HepG2 (cell line): ENCODE measurements around the gene ARHGEF38. TPM values are rescaled to one million over a fixed set of nuclear protein-coding genes. Genes with fewer than 3 reads are reported as not detected.

ENCODE experiments used
- ASH2L ChIP-seq: fragments of 300-600, 200-600 bp; sonication (generic); IDR thresholded peaks from 2 replicates; pipeline ENCODE4 v1.7.0; 2017; ENCODE audit warnings: low read depth, mild to moderate bottlenecking, moderate library complexity, mixed read lengths, low read length; ENCODE audit not compliant: insufficient read length
- ERF ChIP-seq: IDR thresholded peaks from 2 replicates; pipeline ENCODE4 v1.6.1; 2018; ENCODE audit warnings: missing biosample characterization, missing genetic modification reagents
- IRX3 ChIP-seq: sonication (generic); formaldehyde crosslinking; IDR thresholded peaks from 2 replicates; pipeline ENCODE4 v1.8.1; 2023; ENCODE audit warnings: mild to moderate bottlenecking, low read depth, missing genetic modification reagents, borderline replicate concordance
- JDP2 ChIP-seq: sonication (generic); formaldehyde crosslinking; IDR thresholded peaks from 2 replicates; pipeline ENCODE4 v1.8.1; 2022; ENCODE audit warnings: missing genetic modification reagents, borderline replicate concordance
- KAT2B ChIP-seq: fragments of 150-350 bp; IDR thresholded peaks from 2 replicates; pipeline ENCODE4 v1.6.1; 2014; ENCODE audit warnings: low read depth, low read length, borderline replicate concordance
- KDM5B ChIP-seq: sonication (generic); formaldehyde crosslinking; IDR thresholded peaks from 2 replicates; pipeline ENCODE4 v1.4.0; 2020; ENCODE audit warnings: missing genetic modification reagents, mild to moderate bottlenecking, borderline replicate concordance
- MED13 ChIP-seq: sonication (generic); formaldehyde crosslinking; IDR thresholded peaks from 2 replicates; pipeline ENCODE4 v1.5.0; 2020; ENCODE audit warnings: missing genetic modification reagents
- MEIS1 ChIP-seq: sonication (generic); formaldehyde crosslinking; IDR thresholded peaks from 2 replicates; pipeline ENCODE4 v1.9.0; 2021; ENCODE audit warnings: mild to moderate bottlenecking, missing genetic modification reagents, moderate library complexity, borderline replicate concordance
- NFKB2 ChIP-seq: sonication (generic); formaldehyde crosslinking; IDR thresholded peaks from 2 replicates; pipeline ENCODE4 v1.4.0; 2020; ENCODE audit warnings: missing genetic modification reagents, borderline replicate concordance
- POLR2A ChIP-seq, 2 experiments: IDR thresholded peaks; 2 replicates each; pipeline ENCODE4 v1.6.1; 2011; ENCODE audit warnings: low read depth in 2 of 2, low read length in 2 of 2, mild to moderate bottlenecking in 1 of 2, moderate library complexity in 1 of 2; ENCODE audit not compliant: insufficient read depth in 1 of 2
- RBFOX2 ChIP-seq: fragments of 200-400 bp; formaldehyde crosslinking; IDR thresholded peaks from 2 replicates; pipeline ENCODE4 v1.6.1; 2017; ENCODE audit warnings: low read depth, mild to moderate bottlenecking, low read length
- SALL1 ChIP-seq: sonication (generic); formaldehyde crosslinking; IDR thresholded peaks from 2 replicates; pipeline ENCODE4 v1.8.0; 2022; ENCODE audit warnings: mild to moderate bottlenecking, missing genetic modification reagents
- SALL2 ChIP-seq: sonication (generic); formaldehyde crosslinking; IDR thresholded peaks from 2 replicates; pipeline ENCODE4 v1.8.1; 2023; ENCODE audit warnings: mild to moderate bottlenecking, missing genetic modification reagents, inconsistent platforms
- ZNF678 ChIP-seq: sonication (generic); formaldehyde crosslinking; IDR thresholded peaks from 2 replicates; pipeline ENCODE4 v1.4.0; 2020; ENCODE audit warnings: mild to moderate bottlenecking, missing genetic modification reagents
- ZNF709 ChIP-seq: sonication (generic); formaldehyde crosslinking; IDR thresholded peaks from 2 replicates; pipeline ENCODE4 v1.5.0; 2020; ENCODE audit warnings: mild to moderate bottlenecking, missing genetic modification reagents
- polyA plus RNA-seq, 8 experiments: library from polyadenylated mRNA; depleted of rRNA in 3 of 8; stranded (reverse) in 7 of 8; unstranded in 1 of 8; fragments of >200 nt; fragmentation: Illumina TruSeq in 4 of 8; extraction: Trizol in 4 of 8; gene quantifications; 2 replicates each; pipeline versions ENCODE4 v1.2.1 to v1.2.3, GENCODE V29; 2011 to 2016; ENCODE audit warnings: low read depth in 4 of 8, missing spikeins in 1 of 8, mixed read lengths in 1 of 8; ENCODE audit not compliant: insufficient read depth in 1 of 8
- total RNA-seq, 5 experiments: library from RNA; depleted of rRNA; stranded (reverse); fragments of >200 nt; fragmentation: Illumina TruSeq; extraction: Trizol; gene quantifications; 2 replicates each; pipeline ENCODE4 v1.2.3, GENCODE V29; 2016; ENCODE audit warnings: low read depth in 1 of 5
- TF ChIP-seq, protein P1 (sequence below): sonication (generic); formaldehyde crosslinking; IDR thresholded peaks from 2 replicates; pipeline ENCODE4 v1.4.0; 2020; ENCODE audit warnings: missing genetic modification reagents
- TF ChIP-seq, protein P2 (sequence below): IDR thresholded peaks from 2 replicates; pipeline ENCODE4 v1.6.1; 2016; ENCODE audit warnings: missing genetic modification reagents, missing compliant biosample characterization
- TF ChIP-seq, protein P3 (sequence below): sonication (generic); formaldehyde crosslinking; IDR thresholded peaks from 2 replicates; pipeline ENCODE4 v1.8.0; 2022; ENCODE audit warnings: missing genetic modification reagents, mild to moderate bottlenecking, moderate library complexity, borderline replicate concordance
- TF ChIP-seq, protein P4 (sequence below): sonication (generic); formaldehyde crosslinking; IDR thresholded peaks from 2 replicates; pipeline ENCODE4 v1.5.1; 2020; ENCODE audit warnings: missing genetic modification reagents, mild to moderate bottlenecking, borderline replicate concordance
- TF ChIP-seq, protein P5 (sequence below): sonication (generic); formaldehyde crosslinking; IDR thresholded peaks from 2 replicates; pipeline ENCODE4 v1.4.0; 2020; ENCODE audit warnings: low read depth, missing genetic modification reagents

ARHGEF38 gene
- total and polyA plus RNA-seq, 2 of the 13 experiments (the other 11 are each of a cell fraction or from before 2014, with no cell fraction given): not detected

DNA sequence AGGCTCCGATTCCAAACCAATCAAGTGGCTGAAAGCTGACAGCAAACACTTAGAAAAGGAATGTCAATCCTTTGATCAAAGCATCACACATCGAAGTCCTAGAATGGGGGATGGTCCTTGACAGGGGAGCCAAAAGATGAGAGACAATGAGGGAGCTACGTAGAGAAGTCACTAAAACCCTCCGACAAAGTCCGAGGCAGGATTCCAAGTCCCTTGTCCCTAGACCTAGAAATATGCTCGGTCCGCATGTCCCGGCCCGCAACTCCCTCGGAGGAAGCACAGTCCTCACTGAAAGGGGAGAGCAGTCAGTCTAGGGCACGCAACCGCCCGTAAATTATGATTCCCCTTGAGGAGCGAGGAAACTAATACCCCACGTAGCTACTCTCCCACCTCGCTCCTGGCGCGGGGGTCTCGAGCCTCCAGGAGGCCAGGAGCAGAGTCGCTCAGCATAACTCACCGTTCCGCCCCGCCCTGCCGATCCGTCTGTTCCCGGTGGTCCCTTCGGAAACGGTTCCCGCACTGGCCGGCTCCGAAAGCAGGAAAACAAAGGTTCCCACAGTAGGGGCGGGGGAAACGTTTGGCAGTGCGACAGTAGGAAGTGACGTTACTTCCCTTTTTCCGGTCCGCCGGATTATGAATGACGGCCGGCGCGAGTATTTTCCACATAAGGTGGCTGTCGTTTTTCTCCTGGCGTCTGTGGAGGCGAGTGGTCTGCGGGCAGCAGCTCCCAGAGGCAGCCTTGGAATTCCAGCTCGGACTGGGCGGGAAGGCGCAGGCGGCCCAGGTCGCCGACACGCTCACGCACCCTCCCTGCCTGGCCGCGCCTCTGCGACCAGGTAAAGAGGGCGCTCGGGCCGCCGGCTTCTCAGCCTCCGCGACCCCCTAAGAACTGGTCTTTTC, 156.0 kb downstream of the ARHGEF38 start, which contains the start of the genes GSTCD and INTS12 (continued):
- TF ChIP-seq NFKB2 (CRISPR knock-in tag): peak; percentile 85; the same call in 1 of the 2 replicates
- TF ChIP-seq, protein P1, sequence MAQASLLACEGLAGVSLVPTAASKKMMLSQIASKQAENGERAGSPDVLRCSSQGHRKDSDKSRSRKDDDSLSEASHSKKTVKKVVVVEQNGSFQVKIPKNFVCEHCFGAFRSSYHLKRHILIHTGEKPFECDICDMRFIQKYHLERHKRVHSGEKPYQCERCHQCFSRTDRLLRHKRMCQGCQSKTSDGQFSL: no peak
- peak; percentile 95 for TF ChIP-seq ERF (CRISPR knock-in tag)
- TF ChIP-seq IRX3 (CRISPR knock-in tag): peak; percentile 86; the same call in 1 of the 2 replicates
- TF ChIP-seq, protein P2, sequence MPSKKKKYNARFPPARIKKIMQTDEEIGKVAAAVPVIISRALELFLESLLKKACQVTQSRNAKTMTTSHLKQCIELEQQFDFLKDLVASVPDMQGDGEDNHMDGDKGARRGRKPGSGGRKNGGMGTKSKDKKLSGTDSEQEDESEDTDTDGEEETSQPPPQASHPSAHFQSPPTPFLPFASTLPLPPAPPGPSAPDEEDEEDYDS (CRISPR knock-in tag): peak; percentile 77
- peak; percentile 87; the same call in 1 of the 2 replicates for TF ChIP-seq ZNF709 (CRISPR knock-in tag)
- peak; percentile 67; the same call in 1 of the 2 replicates for TF ChIP-seq MED13 (CRISPR knock-in tag)
- TF ChIP-seq ASH2L: peak; percentile 100
- TF ChIP-seq, protein P3, sequence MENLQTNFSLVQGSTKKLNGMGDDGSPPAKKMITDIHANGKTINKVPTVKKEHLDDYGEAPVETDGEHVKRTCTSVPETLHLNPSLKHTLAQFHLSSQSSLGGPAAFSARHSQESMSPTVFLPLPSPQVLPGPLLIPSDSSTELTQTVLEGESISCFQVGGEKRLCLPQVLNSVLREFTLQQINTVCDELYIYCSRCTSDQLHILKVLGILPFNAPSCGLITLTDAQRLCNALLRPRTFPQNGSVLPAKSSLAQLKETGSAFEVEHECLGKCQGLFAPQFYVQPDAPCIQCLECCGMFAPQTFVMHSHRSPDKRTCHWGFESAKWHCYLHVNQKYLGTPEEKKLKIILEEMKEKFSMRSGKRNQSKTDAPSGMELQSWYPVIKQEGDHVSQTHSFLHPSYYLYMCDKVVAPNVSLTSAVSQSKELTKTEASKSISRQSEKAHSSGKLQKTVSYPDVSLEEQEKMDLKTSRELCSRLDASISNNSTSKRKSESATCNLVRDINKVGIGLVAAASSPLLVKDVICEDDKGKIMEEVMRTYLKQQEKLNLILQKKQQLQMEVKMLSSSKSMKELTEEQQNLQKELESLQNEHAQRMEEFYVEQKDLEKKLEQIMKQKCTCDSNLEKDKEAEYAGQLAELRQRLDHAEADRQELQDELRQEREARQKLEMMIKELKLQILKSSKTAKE (CRISPR knock-in tag): peak; percentile 74
- TF ChIP-seq KAT2B: no peak
- peak; percentile 87 for TF ChIP-seq SALL2 (CRISPR knock-in tag)
- peak; percentile 93; the same call in 1 of the 2 replicates for TF ChIP-seq KDM5B (CRISPR knock-in tag)
- peak; percentile 86 for TF ChIP-seq MEIS1 (CRISPR knock-in tag)
- TF ChIP-seq ZNF678 (CRISPR knock-in tag): peak; percentile 89
- TF ChIP-seq POLR2A (IDR thresholded peaks at IDR 0.05; ENCODE audit: insufficient read depth in 1 of 2, low read depth in 2 of 2, low read length in 2 of 2): peak; percentile 90 to 91
- TF ChIP-seq, protein P4, sequence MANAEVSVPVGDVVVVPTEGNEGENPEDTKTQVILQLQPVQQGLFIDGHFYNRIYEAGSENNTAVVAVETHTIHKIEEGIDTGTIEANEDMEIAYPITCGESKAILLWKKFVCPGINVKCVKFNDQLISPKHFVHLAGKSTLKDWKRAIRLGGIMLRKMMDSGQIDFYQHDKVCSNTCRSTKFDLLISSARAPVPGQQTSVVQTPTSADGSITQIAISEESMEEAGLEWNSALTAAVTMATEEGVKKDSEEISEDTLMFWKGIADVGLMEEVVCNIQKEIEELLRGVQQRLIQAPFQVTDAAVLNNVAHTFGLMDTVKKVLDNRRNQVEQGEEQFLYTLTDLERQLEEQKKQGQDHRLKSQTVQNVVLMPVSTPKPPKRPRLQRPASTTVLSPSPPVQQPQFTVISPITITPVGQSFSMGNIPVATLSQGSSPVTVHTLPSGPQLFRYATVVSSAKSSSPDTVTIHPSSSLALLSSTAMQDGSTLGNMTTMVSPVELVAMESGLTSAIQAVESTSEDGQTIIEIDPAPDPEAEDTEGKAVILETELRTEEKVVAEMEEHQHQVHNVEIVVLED (CRISPR knock-in tag): peak; percentile 82; the same call in 1 of the 2 replicates
- TF ChIP-seq SALL1 (CRISPR knock-in tag): peak; percentile 98
- TF ChIP-seq, protein P5, sequence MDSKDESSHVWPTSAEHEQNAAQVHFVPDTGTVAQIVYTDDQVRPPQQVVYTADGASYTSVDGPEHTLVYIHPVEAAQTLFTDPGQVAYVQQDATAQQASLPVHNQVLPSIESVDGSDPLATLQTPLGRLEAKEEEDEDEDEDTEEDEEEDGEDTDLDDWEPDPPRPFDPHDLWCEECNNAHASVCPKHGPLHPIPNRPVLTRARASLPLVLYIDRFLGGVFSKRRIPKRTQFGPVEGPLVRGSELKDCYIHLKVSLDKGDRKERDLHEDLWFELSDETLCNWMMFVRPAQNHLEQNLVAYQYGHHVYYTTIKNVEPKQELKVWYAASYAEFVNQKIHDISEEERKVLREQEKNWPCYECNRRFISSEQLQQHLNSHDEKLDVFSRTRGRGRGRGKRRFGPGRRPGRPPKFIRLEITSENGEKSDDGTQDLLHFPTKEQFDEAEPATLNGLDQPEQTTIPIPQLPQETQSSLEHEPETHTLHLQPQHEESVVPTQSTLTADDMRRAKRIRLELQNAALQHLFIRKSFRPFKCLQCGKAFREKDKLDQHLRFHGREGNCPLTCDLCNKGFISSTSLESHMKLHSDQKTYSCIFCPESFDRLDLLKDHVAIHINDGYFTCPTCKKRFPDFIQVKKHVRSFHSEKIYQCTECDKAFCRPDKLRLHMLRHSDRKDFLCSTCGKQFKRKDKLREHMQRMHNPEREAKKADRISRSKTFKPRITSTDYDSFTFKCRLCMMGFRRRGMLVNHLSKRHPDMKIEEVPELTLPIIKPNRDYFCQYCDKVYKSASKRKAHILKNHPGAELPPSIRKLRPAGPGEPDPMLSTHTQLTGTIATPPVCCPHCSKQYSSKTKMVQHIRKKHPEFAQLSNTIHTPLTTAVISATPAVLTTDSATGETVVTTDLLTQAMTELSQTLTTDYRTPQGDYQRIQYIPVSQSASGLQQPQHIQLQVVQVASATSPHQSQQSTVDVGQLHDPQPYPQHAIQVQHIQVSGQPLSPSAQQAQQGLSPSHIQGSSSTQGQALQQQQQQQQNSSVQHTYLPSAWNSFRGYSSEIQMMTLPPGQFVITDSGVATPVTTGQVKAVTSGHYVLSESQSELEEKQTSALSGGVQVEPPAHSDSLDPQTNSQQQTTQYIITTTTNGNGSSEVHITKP: peak; percentile 85
- no peak; the same call in 1 of the 2 replicates for TF ChIP-seq JDP2 (CRISPR knock-in tag)
- peak; percentile 82 for TF ChIP-seq RBFOX2
